Measurements from ENCODE around the gene LACTBL1.

LACTBL1 gene

DNA sequence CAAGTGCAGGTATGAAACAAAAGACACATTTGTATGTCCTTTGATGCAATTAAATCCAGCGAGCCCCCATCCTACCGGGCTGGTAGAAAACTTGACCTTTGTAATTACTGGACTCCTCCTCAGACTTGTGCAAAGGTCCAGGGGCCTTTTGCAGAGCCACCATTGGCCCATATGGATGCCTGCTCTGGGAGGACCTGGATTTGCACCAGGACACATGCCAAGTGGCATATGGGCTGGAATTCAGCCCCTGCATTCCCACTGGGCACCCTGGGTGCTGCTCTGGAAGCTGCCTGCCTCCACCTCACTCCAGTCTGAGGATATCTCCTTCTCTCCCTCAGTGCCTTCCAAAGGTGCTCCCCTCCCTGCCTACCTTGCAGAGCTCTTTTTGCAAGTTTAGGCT is 36.0 kb downstream of the LACTBL1 start:
- H3K9me2 ChIP-seq (replicated peaks; ENCODE audit: insufficient read depth, low read length), result no peaks in the 10 kb centered on the region
- H3K9ac ChIP-seq (ENCODE audit: low read length), result no peak overlapping the region
- TF ChIP-seq EZH2 (optimal IDR thresholded peaks at IDR 0.05; ENCODE audit: low read depth, low read length) (no peak), EZH2phosphoT487 (IDR thresholded peaks at IDR 0.05; ENCODE audit: low read length) (no peak)
- TF ChIP-seq, protein P1, sequence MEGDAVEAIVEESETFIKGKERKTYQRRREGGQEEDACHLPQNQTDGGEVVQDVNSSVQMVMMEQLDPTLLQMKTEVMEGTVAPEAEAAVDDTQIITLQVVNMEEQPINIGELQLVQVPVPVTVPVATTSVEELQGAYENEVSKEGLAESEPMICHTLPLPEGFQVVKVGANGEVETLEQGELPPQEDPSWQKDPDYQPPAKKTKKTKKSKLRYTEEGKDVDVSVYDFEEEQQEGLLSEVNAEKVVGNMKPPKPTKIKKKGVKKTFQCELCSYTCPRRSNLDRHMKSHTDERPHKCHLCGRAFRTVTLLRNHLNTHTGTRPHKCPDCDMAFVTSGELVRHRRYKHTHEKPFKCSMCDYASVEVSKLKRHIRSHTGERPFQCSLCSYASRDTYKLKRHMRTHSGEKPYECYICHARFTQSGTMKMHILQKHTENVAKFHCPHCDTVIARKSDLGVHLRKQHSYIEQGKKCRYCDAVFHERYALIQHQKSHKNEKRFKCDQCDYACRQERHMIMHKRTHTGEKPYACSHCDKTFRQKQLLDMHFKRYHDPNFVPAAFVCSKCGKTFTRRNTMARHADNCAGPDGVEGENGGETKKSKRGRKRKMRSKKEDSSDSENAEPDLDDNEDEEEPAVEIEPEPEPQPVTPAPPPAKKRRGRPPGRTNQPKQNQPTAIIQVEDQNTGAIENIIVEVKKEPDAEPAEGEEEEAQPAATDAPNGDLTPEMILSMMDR (IDR thresholded peaks at IDR 0.05; ENCODE audit: low read length), result no peak
- H3K4me3 ChIP-seq (ENCODE audit: low read length), result no peak overlapping the region
- H3K27ac ChIP-seq (ENCODE audit: low read length), result no peak overlapping the region
- H3K4me1 ChIP-seq (ENCODE audit: low read length), result no peaks in the 10 kb centered on the region
- H3K9me3 ChIP-seq (replicated peaks; ENCODE audit: insufficient read depth, low read length), result no peaks in the 10 kb centered on the region
- H3K4me2 ChIP-seq (ENCODE audit: low read depth, low read length), result no peak overlapping the region
- H4K20me1 ChIP-seq (ENCODE audit: insufficient read depth, low read length), result no peaks in the 10 kb centered on the region
- no peak overlapping the region for H2AFZ ChIP-seq (ENCODE audit: low read length)
- peaks cover 83% of the 10 kb centered on the region for H3K27me3 ChIP-seq (replicated peaks; ENCODE audit: insufficient read depth, low read length)
- H3K36me3 ChIP-seq (replicated peaks; ENCODE audit: insufficient read depth, low read length), result no peaks in the 10 kb centered on the region
- no peak for DNase-seq
- no peaks in the 10 kb centered on the region for H3K79me2 ChIP-seq (ENCODE audit: low read length)
- no peaks in the 10 kb centered on the region for H3F3A ChIP-seq (ENCODE audit: insufficient read depth, low read length)

- no peak overlapping the region for H3K27ac ChIP-seq (ENCODE audit: low read length)
- H3K9me3 ChIP-seq (replicated peaks; ENCODE audit: insufficient read depth, low read length), result no peaks in the 10 kb centered on the region
- no peaks in the 10 kb centered on the region for H3F3A ChIP-seq (ENCODE audit: insufficient read depth, low read length)
- H3K9me2 ChIP-seq (replicated peaks; ENCODE audit: insufficient read depth, low read length), result no peaks in the 10 kb centered on the region
- H2AFZ ChIP-seq (ENCODE audit: low read length), result no peak overlapping the region
- TF ChIP-seq EZH2phosphoT487 (IDR thresholded peaks at IDR 0.05; ENCODE audit: low read length) (no peak), EZH2 (optimal IDR thresholded peaks at IDR 0.05; ENCODE audit: low read depth, low read length) (no peak)
- TF ChIP-seq, protein P1 (IDR thresholded peaks at IDR 0.05; ENCODE audit: low read length), result no peak
- no peaks in the 10 kb centered on the region for H3K36me3 ChIP-seq (replicated peaks; ENCODE audit: insufficient read depth, low read length)
- no peak overlapping the region for H3K4me2 ChIP-seq (ENCODE audit: low read depth, low read length)
- H3K9ac ChIP-seq (ENCODE audit: low read length), result no peak overlapping the region
- H3K27me3 ChIP-seq (replicated peaks; ENCODE audit: insufficient read depth, low read length), result peaks cover 81% of the 10 kb centered on the region
- H4K20me1 ChIP-seq (ENCODE audit: insufficient read depth, low read length), result no peaks in the 10 kb centered on the region
- no peak overlapping the region for H3K4me3 ChIP-seq (ENCODE audit: low read length)
- H3K4me1 ChIP-seq (ENCODE audit: low read length), result no peaks in the 10 kb centered on the region
- no peak for DNase-seq
- H3K79me2 ChIP-seq (ENCODE audit: low read length), result no peaks in the 10 kb centered on the region
These were observed 37.2 kb downstream of the LACTBL1 start for GRCh38 chr1:22935433-22935832.

DNA sequence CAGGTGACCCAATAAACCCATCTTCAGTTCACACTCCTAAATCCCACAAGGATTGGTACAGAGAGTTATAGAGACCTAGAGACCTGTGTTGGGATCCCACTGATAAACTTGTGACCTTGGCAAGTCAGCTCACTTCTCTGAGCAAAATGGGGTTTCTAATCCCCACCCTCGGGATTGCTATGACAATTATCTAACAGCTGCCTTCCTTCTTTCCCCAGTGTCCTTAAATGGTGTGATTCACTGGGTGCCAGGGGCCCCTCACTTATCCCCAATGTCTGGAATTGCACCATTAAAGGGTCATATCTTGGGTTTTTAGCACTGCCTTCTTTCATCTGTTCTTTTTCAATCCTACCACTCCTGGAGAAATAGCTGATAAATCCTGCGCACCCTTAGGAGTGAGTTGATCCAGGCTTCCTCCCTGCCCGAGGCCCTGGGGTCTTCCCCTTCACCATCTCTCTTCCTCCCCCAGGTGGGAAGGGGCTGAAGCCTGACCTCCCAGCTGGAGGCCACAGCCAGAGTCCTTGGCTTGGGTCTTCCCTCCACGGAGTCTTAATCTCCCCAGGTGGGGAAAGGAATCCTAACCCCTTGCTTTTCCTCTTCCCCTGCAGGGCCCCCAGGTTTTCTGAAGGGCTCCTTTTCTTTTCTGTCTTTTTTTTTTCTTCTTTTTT is 39.7 kb downstream of the LACTBL1 start:
- Histone ChIP-seq H3K27me3 (replicated peaks; ENCODE audit: insufficient read depth, low read length) (peaks cover 96% of the 10 kb centered on the region), H3K4me2 (ENCODE audit: low read depth, low read length) (no peak overlapping the region), H3K4me1 (ENCODE audit: low read length) (no peaks in the 10 kb centered on the region)

More for the DNA sequence above, 39.7 kb downstream of the LACTBL1 start:
- Histone ChIP-seq H3K79me2 (ENCODE audit: low read length) (no peaks in the 10 kb centered on the region), H2AFZ (ENCODE audit: low read length) (no peak overlapping the region), H3K9me2 (replicated peaks; ENCODE audit: insufficient read depth, low read length) (no peaks in the 10 kb centered on the region), H3K27ac (ENCODE audit: low read length) (no peak overlapping the region), H3K36me3 (replicated peaks; ENCODE audit: insufficient read depth, low read length) (no peaks in the 10 kb centered on the region), H3K9ac (ENCODE audit: low read length) (no peak overlapping the region), H3K4me3 (ENCODE audit: low read length) (no peak overlapping the region), H3K9me3 (replicated peaks; ENCODE audit: insufficient read depth, low read length) (no peaks in the 10 kb centered on the region), H4K20me1 (ENCODE audit: insufficient read depth, low read length) (no peaks in the 10 kb centered on the region), H3F3A (ENCODE audit: insufficient read depth, low read length) (no peaks in the 10 kb centered on the region)
- TF ChIP-seq EZH2 (optimal IDR thresholded peaks at IDR 0.05; ENCODE audit: low read depth, low read length) (no peak), EZH2phosphoT487 (IDR thresholded peaks at IDR 0.05; ENCODE audit: low read length) (no peak)
- TF ChIP-seq, protein P1 (IDR thresholded peaks at IDR 0.05; ENCODE audit: low read length), result no peak
- DNase-seq, result no peak

All from MM.1S (cell line).